Epidermal melanocyte (primary cell): ENCODE results near the gene SF3A1.
"Not testable (repeated sequence)": the region's sequence is repeated elsewhere in the genome, so short reads cannot be mapped to it uniquely, and the experiment has no call there.

Experiments used
- DNase-seq: peaks from one replicate; pipeline ENCODE4 v3.0.0; 2011; ENCODE audit warnings: low spot score; ENCODE audit not compliant: insufficient read length

SF3A1 gene

GRCh38 chr22:30354644-30355043, 2.0 kb downstream of the SF3A1 start:
- DNase-seq = no peak

DNA sequence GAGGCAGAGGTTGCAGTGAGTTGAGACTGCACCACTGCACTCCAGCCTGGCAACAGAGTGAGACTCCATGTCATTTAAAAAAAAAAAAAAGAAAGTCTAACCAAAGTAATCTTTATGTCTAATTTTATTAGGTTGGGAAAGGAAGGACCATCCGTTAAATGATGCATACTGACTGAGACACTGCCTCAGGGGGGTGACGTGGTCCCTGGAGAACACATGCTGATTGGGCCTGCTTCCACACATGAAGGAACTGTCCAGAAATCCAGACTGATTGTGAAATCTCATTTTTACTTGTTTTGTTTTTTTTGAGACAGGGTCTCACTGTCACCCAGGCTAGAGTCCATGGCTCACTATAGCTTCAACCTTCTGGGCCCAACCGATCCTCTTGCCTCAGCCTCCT, 5.5 kb downstream of the SF3A1 start:
- no peak for DNase-seq

GRCh38 chr22:30348809-30349208, 7.9 kb downstream of the SF3A1 start:
- peak; percentile 58 for DNase-seq

- DNase-seq = no peak
These were observed 8.3 kb downstream of the SF3A1 start for GRCh38 chr22:30348404-30348803.

DNA sequence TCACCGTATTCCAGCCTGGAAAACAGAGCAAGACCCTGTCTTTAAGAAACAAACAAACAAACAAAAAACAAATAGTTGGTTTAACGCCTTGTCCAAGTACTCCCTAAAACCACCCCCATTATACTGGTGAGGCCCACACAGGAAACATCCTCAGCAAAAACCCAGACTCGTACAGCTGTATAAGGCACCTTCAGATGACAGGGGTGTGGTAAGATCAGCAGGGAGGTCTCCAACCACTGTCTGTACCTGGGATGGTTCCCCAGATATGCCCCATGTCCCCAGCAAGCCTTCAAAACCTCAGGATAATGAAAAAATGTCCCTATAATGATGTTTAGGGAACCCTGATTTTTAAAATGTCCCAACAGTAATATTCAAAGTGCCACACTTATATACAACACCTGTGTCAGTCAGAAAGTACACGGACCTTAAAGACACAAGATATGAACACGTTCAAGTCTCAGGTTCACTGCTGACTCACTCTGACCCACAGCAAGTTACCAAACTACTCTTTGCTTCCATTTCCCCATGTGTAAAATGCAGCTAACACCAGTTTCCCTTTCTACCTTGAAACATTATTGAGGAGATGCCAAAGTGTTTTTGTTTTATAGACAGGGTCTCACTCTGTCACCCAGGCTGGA, 9.3 kb downstream of the SF3A1 start:
- no peak for DNase-seq

- DNase-seq = no peak
These were observed 12.1 kb downstream of the SF3A1 start for GRCh38 chr22:30344447-30345200.

DNA sequence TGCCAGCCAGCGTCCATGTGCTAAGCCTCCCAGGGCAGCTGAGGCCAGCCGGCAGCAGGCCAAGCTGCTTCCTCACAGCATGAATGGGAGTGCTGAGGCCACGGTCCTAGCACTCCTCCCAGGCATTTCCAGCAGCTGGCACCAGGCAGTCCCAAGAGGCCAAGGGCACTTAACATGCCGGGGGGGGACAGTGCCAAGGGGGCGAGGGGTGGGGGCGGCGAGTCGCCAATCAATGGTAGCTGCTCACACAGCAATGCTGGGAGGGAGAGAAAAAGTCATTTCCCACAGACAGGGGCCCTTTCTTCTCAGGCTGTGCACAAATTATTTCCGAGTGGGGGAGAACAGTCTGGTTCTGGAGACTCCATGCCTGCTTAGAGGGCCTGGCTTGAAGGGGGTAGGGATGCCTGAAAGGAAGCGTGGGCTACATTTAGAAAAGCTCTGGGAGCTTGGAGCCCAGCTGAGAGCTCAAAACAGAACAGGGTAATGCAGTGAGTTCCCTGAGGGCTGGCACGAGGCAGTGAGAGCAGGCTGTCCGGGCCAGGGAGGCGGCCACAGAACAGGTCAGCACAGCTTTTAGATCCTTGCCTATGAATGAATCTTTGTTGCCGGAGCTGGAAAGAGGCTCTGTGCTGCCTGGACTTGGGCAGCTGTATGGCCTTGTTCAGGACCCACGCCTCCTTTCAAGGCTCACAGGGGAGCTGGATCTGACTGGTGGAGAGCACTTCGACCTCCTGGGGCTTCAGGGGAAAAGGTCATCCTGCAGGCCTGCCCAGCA, 15.6 kb downstream of the SF3A1 start:
- peak; percentile 86 for DNase-seq

DNA sequence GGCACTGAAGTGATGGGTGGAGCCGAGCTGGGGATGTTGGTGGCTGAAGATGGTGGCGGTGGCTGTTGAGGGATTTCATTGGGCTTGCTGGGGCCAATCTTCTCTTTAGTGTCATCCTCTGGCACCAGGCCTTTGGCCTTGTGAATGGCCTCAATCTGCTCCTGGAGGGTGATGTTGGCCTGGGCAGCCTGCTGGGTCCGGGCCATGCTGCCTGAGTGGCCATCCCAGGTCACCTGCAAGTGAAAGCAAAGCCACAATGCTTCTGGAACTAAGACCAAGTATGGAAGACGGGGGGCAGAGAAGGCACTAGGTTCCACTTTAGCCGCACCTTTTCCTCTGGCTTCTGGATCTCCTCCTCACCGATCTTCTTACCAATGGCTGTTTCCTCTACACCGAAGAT, 17.9 kb downstream of the SF3A1 start:
- no peak for DNase-seq

DNA sequence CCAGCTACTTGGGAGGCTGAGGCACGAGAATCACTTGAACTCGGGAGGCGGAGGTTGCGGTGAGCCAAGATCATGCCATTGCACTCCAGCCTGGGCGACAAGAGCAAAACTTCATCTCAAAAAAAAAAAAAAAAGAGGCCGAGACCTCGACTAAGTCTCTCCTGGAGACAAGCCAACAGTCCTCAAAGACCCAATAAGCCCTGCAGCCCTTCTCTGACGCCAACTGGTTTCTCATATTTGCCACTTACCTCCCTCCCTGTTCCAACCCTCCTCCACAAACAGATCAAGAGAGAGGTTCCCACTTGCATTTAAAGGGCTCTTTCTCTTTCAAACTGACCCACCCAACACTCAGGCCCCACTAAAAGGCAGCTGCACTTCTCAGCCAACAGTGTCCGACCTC, 18.4 kb downstream of the SF3A1 start:
- not testable (repeated sequence) for DNase-seq

DNA sequence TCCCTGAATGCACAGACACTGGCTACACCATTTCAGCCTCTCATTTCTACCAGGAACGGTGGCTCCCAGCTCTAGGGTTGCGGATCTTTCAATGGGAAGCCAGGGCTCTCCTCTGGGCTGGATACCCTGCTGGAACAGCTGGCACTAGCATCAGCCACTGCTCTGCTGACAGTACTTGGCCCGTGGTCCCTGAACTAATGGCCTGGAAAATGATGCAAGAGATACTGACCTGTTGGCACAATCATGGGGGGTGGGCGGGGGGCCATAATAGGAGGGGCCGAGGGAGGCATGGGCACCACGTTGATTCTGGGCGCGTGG, 19.3 kb downstream of the SF3A1 start:
- no peak for DNase-seq

DNA sequence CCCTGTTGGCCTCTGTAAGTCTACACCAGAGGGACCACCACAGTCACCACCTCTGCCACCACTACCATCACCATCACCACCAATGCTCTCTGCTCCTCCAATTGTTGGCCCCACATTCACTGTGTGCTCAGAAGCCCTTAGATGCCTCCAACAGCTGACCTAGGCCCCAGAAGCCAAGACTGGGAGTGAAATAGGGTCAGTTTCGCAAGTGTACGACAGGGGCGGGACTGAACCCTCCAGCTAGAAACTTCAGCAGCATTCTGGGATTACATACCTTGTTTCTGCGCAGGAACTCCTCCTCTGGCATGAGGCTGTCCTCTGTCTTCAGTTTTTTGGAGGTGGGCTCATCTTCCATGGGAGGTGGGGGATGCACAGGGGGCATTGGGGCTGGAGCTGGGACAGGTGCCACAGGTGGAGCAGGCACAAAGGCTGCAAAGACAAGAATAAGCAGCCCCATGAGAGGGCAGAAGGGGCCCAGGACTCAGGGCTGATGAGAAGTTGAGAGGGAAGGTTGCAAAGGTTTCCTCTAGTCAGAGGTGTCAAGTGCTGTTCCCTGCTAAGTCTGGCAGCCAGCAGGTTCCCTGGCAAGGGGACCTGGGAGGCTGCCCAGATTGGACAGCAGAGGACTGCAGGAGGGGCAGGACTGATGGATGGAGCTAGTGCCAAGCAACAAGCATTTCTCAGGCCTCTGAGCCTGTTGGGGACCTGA, 19.8 kb downstream of the SF3A1 start:
- no peak for DNase-seq

DNA sequence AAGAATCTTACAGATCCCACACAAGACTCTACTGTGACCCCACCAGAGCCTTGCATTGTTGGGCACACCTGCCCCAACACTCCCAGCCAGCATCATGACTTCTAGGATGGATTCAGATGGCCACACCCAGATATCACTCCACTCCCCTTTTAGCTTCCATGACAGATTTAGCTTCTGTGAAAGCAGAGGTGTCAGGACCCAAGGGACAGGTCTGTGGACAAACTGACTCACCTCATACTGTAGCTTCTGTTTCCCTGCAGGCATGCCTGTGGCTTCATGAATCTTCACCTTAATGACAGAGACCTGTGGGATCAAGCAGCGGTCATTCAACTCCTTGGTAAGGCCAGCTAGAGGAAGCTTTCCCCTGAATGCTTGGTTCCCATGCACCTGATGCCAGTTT, 21.5 kb downstream of the SF3A1 start:
- no peak for DNase-seq

DNA sequence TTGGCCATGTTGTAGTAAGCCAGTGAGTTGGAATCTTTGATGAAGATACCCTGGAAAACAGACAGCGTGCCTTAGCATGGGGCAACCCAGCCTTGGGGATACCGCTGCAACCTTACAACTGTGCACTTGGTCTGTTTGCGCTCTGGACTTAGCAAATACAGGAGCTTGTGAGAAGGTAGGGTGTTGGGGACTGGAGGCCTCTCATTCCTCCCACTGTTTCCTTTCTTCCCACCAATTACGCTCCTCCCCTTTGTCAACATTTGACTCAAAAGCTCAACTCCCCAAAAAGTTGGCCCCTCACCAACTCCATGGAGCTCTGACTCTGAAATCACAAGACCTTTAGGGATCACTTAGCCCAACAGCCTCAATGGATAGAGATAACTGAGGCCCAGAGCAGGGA, 22.0 kb downstream of the SF3A1 start:
- no peak for DNase-seq

DNA sequence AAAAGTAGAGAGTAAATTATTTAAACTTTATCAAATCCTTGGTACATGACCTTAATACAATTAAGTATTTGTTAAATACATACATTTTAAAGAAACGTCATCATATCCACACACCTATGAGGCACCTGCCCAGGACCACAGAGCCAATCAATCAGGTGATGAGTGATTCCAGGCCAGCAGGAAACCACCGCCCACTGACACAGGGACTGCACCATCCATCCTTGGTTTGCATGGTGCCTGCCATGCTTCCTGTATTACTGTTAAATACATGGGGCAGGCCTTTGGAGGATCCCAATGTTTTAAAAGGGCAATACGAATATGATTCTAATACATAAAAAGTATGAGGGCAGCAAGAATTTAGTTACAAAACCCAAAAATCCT, 23.0 kb downstream of the SF3A1 start:
- no peak for DNase-seq

DNA sequence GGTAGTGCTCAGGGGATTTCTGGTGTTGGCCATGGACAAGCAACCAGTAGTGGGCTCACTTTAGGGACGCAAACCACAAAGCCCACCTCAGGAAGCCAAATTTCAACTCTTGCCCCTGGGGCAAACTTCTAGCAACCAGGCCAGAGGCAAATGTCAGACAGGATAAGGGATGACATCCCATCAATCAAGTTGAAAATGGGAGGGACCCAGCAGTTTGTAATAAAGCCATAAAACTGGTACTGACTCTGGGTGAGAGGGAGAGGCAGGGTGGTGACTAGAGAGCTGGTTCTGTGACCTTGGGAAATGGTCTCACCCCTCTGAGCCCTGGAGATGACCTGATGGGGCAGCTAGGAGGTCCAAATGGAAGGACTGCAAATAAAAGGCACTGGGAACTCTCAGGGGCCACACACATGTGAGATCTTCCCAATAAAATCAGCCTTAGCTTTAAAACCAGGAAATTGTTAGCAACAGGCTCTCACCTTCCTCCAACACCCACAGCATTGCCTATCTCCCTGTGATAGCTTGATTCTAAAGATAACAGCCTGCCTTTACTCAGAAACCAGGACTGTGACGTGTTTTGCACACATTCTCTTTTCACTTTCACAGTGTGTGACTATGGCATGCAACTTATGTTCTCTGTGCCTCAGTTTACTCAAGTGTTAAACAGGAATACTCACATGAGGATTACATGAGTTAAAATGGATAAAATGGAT, 23.5 kb downstream of the SF3A1 start:
- no peak for DNase-seq

DNA sequence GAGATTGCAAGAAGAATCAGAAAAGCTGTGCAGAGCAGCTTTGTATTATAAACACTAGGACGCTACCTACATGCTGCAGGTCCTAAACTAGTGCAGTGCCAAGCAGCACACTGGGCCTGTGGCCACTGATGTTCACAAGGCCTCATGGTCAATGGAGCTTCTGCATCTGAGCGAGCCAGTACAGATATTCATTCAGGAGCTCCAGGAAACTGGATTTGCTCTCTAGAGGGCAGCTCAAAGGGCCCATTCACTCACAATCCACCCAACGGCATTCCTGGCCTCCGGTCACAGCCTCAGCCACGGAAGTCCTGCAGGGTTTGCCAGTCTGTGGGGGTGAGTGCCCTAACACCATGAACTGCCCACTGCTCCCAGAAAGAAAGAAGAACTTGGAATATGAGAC, 24.1 kb downstream of the SF3A1 start:
- DNase-seq = peak; percentile 72

DNA sequence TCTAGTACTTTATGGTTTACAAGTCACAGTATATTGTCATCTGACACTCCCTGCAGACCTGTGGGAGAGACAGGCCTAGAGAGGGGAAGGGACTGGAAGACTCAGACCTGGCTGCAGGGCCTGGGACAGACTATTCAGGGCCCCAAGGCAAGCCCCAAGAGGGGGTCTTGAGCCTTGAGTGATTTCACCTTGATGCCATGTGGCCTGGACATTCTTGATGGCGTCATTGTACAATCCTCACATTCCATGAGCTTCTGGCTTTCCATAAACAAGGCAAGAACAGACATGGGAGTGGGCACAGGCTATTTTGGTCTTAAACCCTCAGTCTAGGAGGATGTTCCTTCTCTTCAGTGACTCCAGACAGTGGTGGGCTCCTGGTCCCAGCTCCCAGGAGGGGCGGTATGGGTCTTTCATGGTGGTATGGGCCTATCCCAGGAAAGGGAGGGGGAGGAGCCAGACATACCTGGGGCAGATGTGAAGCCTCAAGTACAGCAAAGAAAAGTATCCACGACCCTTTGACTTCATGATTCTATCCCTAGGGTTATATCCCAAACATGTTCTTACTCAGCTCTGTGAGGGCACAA, 28.1 kb downstream of the SF3A1 start:
- no peak for DNase-seq

GRCh38 chr22:30327864-30328345, 28.8 kb downstream of the SF3A1 start:
- DNase-seq = no peak

DNA sequence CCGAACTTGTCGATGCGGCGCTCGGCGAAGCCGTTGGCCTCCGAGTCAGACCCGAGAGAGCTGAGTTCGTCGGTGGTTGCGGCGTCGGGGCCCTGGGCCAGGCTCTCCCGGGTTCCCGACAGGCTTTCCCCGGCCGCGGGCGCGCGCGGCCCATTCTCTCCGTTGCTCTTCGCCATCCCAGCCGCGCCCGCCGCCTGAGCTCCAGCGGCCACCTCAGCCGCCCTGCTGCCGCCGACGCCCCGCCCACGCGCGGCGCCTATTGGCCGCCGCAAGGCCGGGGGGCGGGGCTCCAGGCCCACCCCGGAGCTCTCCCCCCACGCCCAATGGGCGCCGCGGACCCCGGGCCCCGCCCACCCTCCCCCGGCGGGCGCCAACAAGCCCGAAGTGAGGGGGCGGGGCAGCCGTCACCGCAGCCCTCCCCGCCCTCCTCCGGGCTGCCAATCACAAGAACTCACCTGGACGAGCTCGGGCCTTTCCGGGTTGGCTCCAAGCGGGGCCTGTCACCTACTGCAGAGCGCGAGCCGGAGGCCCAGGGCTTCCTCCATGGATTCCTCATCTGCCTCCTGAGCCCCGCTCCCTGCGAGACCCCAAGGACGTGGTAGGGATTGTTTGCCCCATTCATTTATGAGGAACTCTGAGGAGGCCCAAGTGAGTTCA, 29.9 kb downstream of the SF3A1 start, which contains the start of gene TBC1D10A:
TBC1D10A (minus strand) TSS at position 236 of the 657 bp plus-strand sequence; CDS start at position 176, 60 bp downstream.
- DNase-seq = peak; percentile 87

DNA sequence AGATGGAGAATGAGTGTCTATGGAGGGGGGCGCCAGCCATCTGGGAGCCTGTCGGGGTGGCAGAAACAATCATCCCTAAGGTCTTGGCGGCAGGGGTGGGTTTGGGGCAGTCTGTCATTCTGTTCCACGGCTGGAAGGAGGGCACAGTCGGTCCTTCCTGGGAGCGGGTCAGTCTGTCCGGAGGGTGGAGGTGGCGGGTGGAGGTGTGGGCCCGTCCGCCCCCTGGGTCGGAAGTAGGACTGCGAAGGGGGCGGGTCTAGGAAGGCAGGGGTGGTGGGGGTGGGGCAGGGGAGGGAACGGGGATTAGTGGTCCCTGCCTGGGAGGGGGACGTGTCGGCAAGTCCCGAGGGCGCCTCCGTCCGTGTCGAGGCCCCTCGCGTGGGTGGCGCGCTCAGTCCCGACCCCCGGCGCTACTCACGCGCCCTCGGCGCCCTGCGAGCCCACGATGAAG, 30.4 kb downstream of the SF3A1 start:
- DNase-seq = no peak
